Right cardiac atrium (tissue), 5 donors: ENCODE measurements around the gene CPO. TPM values are rescaled to one million over a fixed set of nuclear protein-coding genes. Genes with fewer than 3 reads are reported as not detected.

Experiments used
- ATAC-seq, 2 donors: fragments of 200-7000 bp; cut with Tn5 transposase; one replicate each; pipeline versions ENCODE4 v1.8.0 to v1.9.1; 2020; ENCODE audit warnings: moderate library complexity in 2 of 2, mild to moderate bottlenecking in 1 of 2
- DNase-seq, 3 donors: peaks; one replicate each; pipeline ENCODE4 v3.0.0-alpha.2; 2020
- H3K27ac ChIP-seq: one replicate; pipeline ENCODE4 v1.5.1; 2013; ENCODE audit warnings: mild to moderate bottlenecking, low read length, control low read depth, moderate library complexity
- H3K27me3 ChIP-seq: one replicate; pipeline ENCODE4 v1.6.1; 2013; ENCODE audit not compliant: control insufficient read depth, insufficient read depth
- H3K4me1 ChIP-seq: one replicate; pipeline ENCODE4 v1.6.1; 2013; ENCODE audit warnings: low read length; ENCODE audit not compliant: control insufficient read depth, insufficient read depth
- H3K4me3 ChIP-seq: one replicate; pipeline ENCODE4 v1.5.1; 2013; ENCODE audit warnings: low read length, control low read depth
- H3K9me3 ChIP-seq: one replicate; pipeline ENCODE4 v1.6.1; 2013; ENCODE audit warnings: low read length; ENCODE audit not compliant: control insufficient read depth
- WGBS: extraction: QIAGEN DNeasy Blood & Tissue Kit; methylation state at CpG from one replicate; pipeline ENCODE4 v1.1.7; 2013; 5-methylcytosine and 5-hydroxymethylcytosine counted together
- intact Hi-C, 4 donors: fragments of 100-400 bp; cut with DNase I; formaldehyde crosslinking; loops; one replicate each; pipeline versions ENCODE4 v1.11.0 to v1.14.0; 2022 to 2023
- polyA plus RNA-seq: library from polyadenylated mRNA; stranded (reverse); fragments of 200-250 nt; gene quantifications from one replicate; pipeline ENCODE4 v1.2.3, GENCODE V29; 2013
- total RNA-seq, 4 donors: library from RNA; stranded (reverse); fragmentation: NEBNext Ultra II Directional; extraction: Animal tissue kit (Norgen Biotek cat#: 25700); gene quantifications; one replicate each; pipeline ENCODE4 v1.2.1, GENCODE V29; 2021
- donor health status: healthy with polysubstance abuse.
- donor health status: DM: no; HTN: yes; CAD: no.
- donor health status: DM: no; HTN: no; CAD: no.
- donor health status: DM: no; HTN: yes; CAD: no; lungs with severe emphysema.
- donor health status: DM: yes; HTN: yes; CAD: no.

The CPO gene
- total and polyA plus RNA-seq, 5 donors = 0.31 to 0.52 (median 0.46) TPM; not detected in 1

DNA sequence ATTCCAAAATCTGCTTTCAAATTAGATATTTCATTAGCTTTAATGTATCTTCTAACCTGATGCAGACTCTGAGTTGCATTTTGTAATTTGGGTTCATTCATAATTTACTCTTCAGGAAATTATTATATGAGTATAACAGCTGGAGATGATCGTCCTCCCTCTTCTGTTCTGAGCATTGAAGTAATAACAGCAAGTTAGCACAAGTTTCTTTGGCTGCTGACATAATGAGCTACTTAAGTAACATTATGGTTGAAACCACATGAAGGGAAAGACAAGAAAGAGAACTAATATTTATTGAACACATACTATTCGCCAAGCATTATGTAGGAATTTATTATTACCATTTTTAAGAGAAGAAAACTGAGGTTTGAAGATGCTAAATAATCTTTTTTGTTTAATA lies 75.1 kb downstream of the CPO start:
- H3K4me3 ChIP-seq = no peak overlapping the region
- no peak overlapping the region for H3K27ac ChIP-seq
- DNase-seq (no peak), ATAC-seq (no peak)
- no peaks in the 10 kb centered on the region for H3K4me1 ChIP-seq
- H3K9me3 ChIP-seq = no peaks in the 10 kb centered on the region
- intact Hi-C loops = no loop called here
- 81% methylated on average over 2 of the region's 2 CpGs for WGBS
- H3K27me3 ChIP-seq = no peaks in the 10 kb centered on the region

DNA sequence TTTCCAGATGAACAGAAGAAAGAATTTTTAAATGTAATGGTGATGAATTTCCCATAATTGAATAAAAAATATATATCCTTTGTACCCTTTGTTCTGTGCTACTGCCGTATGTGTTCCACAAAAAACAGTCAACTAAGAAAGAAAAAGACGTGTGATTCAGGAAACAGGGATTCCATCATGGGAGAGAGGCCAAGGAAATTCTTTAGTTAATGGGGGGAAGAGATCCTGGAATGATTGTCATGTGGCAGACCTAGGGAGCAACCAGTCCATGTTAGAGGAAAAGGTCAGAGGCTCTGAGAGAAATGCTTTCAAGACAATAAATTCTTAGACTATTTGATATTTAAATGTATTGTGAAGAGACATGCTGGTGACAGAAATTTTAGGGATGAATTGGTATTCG lies 76.6 kb downstream of the CPO start:
- Histone ChIP-seq H3K27ac (no peak overlapping the region), H3K9me3 (no peaks in the 10 kb centered on the region), H3K4me1 (no peaks in the 10 kb centered on the region), H3K27me3 (no peaks in the 10 kb centered on the region), H3K4me3 (no peak overlapping the region)
- 32% methylated on average over 3 of the region's 3 CpGs for WGBS
- no peak for DNase-seq
- no peak for ATAC-seq
- intact Hi-C loops = no loop called here

Other genes with a start within 250 kb of the CPO start
- not detected for gene DYTN, start 221.1 kb upstream of the CPO start, total RNA-seq
- not detected for gene DYTN, start 221.1 kb upstream of the CPO start, polyA plus RNA-seq
- 1 to 10 TPM in 3 of 4 donors, under 1 TPM in 1; 0.92 to 1.8 (median 1.1) TPM for gene MDH1B, start 174.2 kb upstream of the CPO start, total RNA-seq
- 0.43 TPM for gene MDH1B, start 174.2 kb upstream of the CPO start, polyA plus RNA-seq
- gene FASTKD2, start 173.9 kb upstream of the CPO start, total RNA-seq = 10 to 100 TPM; 28.7 to 30.2 (median 29.0) TPM
- gene FASTKD2, start 173.9 kb upstream of the CPO start, polyA plus RNA-seq = 17.8 TPM
- gene KLF7, start 226.4 kb downstream of the CPO start, total RNA-seq = 10 to 100 TPM; 18.2 to 35.6 (median 27.0) TPM
- 6.0 TPM for gene KLF7, start 226.4 kb downstream of the CPO start, polyA plus RNA-seq